KMS-11 (cell line): ENCODE measurements around the gene TMUB2.
"Not testable (repeated sequence)": the region's sequence is repeated elsewhere in the genome, so short reads cannot be mapped to it uniquely, and the experiment has no call there.

Experiments used
- H2AFZ ChIP-seq: fragments of 200-600 bp; sonication (generic); 2 replicates; pipeline ENCODE4 v1.6.1; 2016; ENCODE audit warnings: antibody characterized with exemption, mixed run types, low read depth
- H3K27ac ChIP-seq: fragments of 200-600 bp; sonication (generic); 2 replicates; pipeline ENCODE4 v1.6.1; 2016; ENCODE audit warnings: mild to moderate bottlenecking, mixed run types
- H3K27me3 ChIP-seq: fragments of 200-600 bp; sonication (generic); 2 replicates; pipeline ENCODE4 v1.6.1; 2017; ENCODE audit warnings: mild to moderate bottlenecking, low read depth, mixed run types, moderate library complexity; ENCODE audit not compliant: insufficient read depth
- H3K36me3 ChIP-seq: fragments of 200-600 bp; sonication (generic); 2 replicates; pipeline ENCODE4 v1.6.1; 2017; ENCODE audit warnings: mild to moderate bottlenecking, mixed run types; ENCODE audit not compliant: insufficient read depth
- H3K4me1 ChIP-seq: fragments of 200-600 bp; sonication (generic); 2 replicates; pipeline ENCODE4 v1.6.1; 2016; ENCODE audit warnings: mild to moderate bottlenecking, low read depth, mixed run types; ENCODE audit not compliant: poor library complexity, severe bottlenecking
- H3K4me2 ChIP-seq: fragments of 200-600 bp; sonication (generic); 2 replicates; pipeline ENCODE4 v1.7.0; 2016; ENCODE audit warnings: mild to moderate bottlenecking, mixed run types
- H3K4me3 ChIP-seq: fragments of 200-600 bp; sonication (generic); IDR thresholded peaks from 2 replicates; pipeline ENCODE4 v1.6.1; 2017; ENCODE audit warnings: low read depth, low read length, mixed read lengths; ENCODE audit not compliant: insufficient read depth
- H3K79me2 ChIP-seq: fragments of 200-600 bp; sonication (generic); 2 replicates; pipeline ENCODE4 v1.6.1; 2016; ENCODE audit warnings: low read depth, mixed run types; ENCODE audit not compliant: insufficient read depth
- H3K9ac ChIP-seq: fragments of 200-600 bp; sonication (generic); 2 replicates; pipeline ENCODE4 v1.6.1; 2016; ENCODE audit warnings: mild to moderate bottlenecking, mixed run types
- H4K20me1 ChIP-seq: fragments of 200-600 bp; sonication (generic); 2 replicates; pipeline ENCODE4 v1.6.1; 2016; ENCODE audit warnings: mild to moderate bottlenecking, mixed run types; ENCODE audit not compliant: insufficient read depth
- CTCF ChIP-seq: fragments of 200-600 bp; sonication (generic); conservative IDR thresholded peaks from 2 replicates; pipeline ENCODE4 v1.6.1; 2017; ENCODE audit warnings: low read depth, mild to moderate bottlenecking, antibody characterized with exemption, low read length, moderate library complexity, mixed read lengths

Gene TMUB2

GRCh38 chr17:44186307-44187130 is at the start of gene TMUB2:
Gene TMUB2, plus strand, starts transcription at chr17:44186972. Its CDS starts 737 bp downstream, at chr17:44187709.
- no peak for TF ChIP-seq CTCF
- Histone ChIP-seq H3K79me2 (peaks cover 54% of the 10 kb centered on the region), H3K4me1 (peaks cover 50% of the 10 kb centered on the region), H3K4me3 (no peak within 1 kb of the TSS), H3K9ac (peak within 1 kb of the TSS; percentile 72), H4K20me1 (no peaks in the 10 kb centered on the region), H3K36me3 (peaks cover 9% of the 10 kb centered on the region; the same call in 1 of the 2 replicates), H3K4me2 (peak within 1 kb of the TSS; percentile 91), H2AFZ (peak within 1 kb of the TSS; percentile 49), H3K27me3 (no peaks in the 10 kb centered on the region), H3K27ac (peak within 1 kb of the TSS; percentile 67)

GRCh38 chr17:44137891-44138709 is 48.7 kb upstream of the TMUB2 start:
- H3K79me2 ChIP-seq: peaks cover 14% of the 10 kb centered on the region; the same call in 1 of the 2 replicates
- H4K20me1 ChIP-seq: no peaks in the 10 kb centered on the region
- no peak overlapping the region for H2AFZ ChIP-seq
- H3K27me3 ChIP-seq: no peaks in the 10 kb centered on the region
- H3K4me1 ChIP-seq: peaks cover 16% of the 10 kb centered on the region
- no peak overlapping the region for H3K27ac ChIP-seq
- no peak overlapping the region for H3K4me3 ChIP-seq
- H3K9ac ChIP-seq: no peak overlapping the region
- H3K4me2 ChIP-seq: no peak overlapping the region
- no peak for TF ChIP-seq CTCF
- H3K36me3 ChIP-seq: no peaks in the 10 kb centered on the region

GRCh38 chr17:44143921-44144320 is 42.9 kb upstream of the TMUB2 start:
- H3K4me2 ChIP-seq, H4K20me1 ChIP-seq: not testable (repeated sequence)

GRCh38 chr17:44144966-44145739 is 41.6 kb upstream of the TMUB2 start:
- Histone ChIP-seq H3K9ac (no peak overlapping the region), H3K4me1 (peaks cover 29% of the 10 kb centered on the region), H3K36me3 (no peaks in the 10 kb centered on the region; the same call in 1 of the 2 replicates), H3K27me3 (no peaks in the 10 kb centered on the region), H3K79me2 (peaks cover 39% of the 10 kb centered on the region), H3K4me2 (no peak overlapping the region), H3K27ac (no peak overlapping the region), H2AFZ (no peak overlapping the region), H4K20me1 (0 out of 2 replicates have a peak, but pooled peaks cover 5% of the 10 kb centered on the region), H3K4me3 (no peak overlapping the region)
- no peak for TF ChIP-seq CTCF

More at GRCh38 chr17:44143921-44144320, 42.9 kb upstream of the TMUB2 start:
- not testable (repeated sequence) for H3K27ac ChIP-seq, H3K36me3 ChIP-seq, H2AFZ ChIP-seq, H3K27me3 ChIP-seq, H3K9ac ChIP-seq, H3K4me3 ChIP-seq
- peaks cover 25% of the 10 kb centered on the region for H3K4me1 ChIP-seq
- peaks cover 28% of the 10 kb centered on the region for H3K79me2 ChIP-seq
